Left lung (tissue), 10 donors: ENCODE data around the gene CCL2. TPM values are rescaled to one million over a fixed set of nuclear protein-coding genes. Genes with fewer than 3 reads are reported as not detected.

Experiments
- ATAC-seq: fragments of 200-7000 bp; cut with Tn5 transposase; one replicate; pipeline ENCODE4 v1.9.1; 2020; ENCODE audit warnings: moderate library complexity
- DNase-seq, 4 donors: peaks; one replicate each; pipeline ENCODE4 v3.0.0-alpha.2; 2013 to 2020
- H3K27ac ChIP-seq, 2 donors: fragments of 200-600 bp; sonication (generic) in 1 of 2; one replicate each; pipeline versions ENCODE4 v1.5.0 to v1.8.0; 2020 to 2021
- H3K27me3 ChIP-seq, 2 donors: fragments of 200-600 bp; sonication (generic) in 1 of 2; one replicate each; pipeline versions ENCODE4 v1.5.0 to v1.8.0; 2020 to 2021
- H3K36me3 ChIP-seq, 2 donors: fragments of 200-600 bp; sonication (generic) in 1 of 2; one replicate each; pipeline versions ENCODE4 v1.5.0 to v1.8.0; 2020 to 2021
- H3K4me1 ChIP-seq, 2 donors: fragments of 200-600 bp; one replicate each; pipeline ENCODE4 v1.8.0; 2021
- H3K4me3 ChIP-seq, 2 donors: fragments of 200-600 bp; sonication (generic) in 1 of 2; one replicate each; pipeline versions ENCODE4 v1.5.0 to v1.8.0; 2020 to 2021; ENCODE audit warnings: mild to moderate bottlenecking in 1 of 2
- H3K9me3 ChIP-seq, 2 donors: fragments of 200-600 bp; sonication (generic) in 1 of 2; one replicate each; pipeline versions ENCODE4 v1.5.0 to v1.8.0; 2020 to 2021
- CTCF ChIP-seq, 2 donors: fragments of 200-600 bp; sonication (generic) in 1 of 2; IDR thresholded peaks; one replicate each; pipeline versions ENCODE4 v1.5.0 to v1.8.0; 2021; ENCODE audit warnings: antibody characterized with exemption in 2 of 2
- intact Hi-C, 2 donors: fragments of 100-400 bp; cut with DNase I; formaldehyde crosslinking; loops; one replicate each; pipeline versions ENCODE4 v1.11.2 to v1.14.2; 2022
- polyA plus RNA-seq, 6 donors: library from polyadenylated mRNA; unstranded; fragments of 120-200 nt; gene quantifications; one replicate each; pipeline ENCODE4 v1.2.1, GENCODE V29; 2013; ENCODE audit not compliant: insufficient read length in 6 of 6
- total RNA-seq, 2 donors: library from RNA; stranded (reverse); fragmentation: NEBNext Ultra II Directional; extraction: Animal tissue kit (Norgen Biotek cat#: 25700); gene quantifications; one replicate each; pipeline ENCODE4 v1.2.1, GENCODE V29; 2021
- donor health status: DM: no; HTN: yes; CAD: no.
- donor health status: DM: no; HTN: no; CAD: no.

Gene CCL2
- total and polyA plus RNA-seq, 8 donors = 47.4 to 444 (median 56.7) TPM

- peak overlapping the region in 1 of 2 donors; percentile 77 for H3K27ac ChIP-seq
- intact Hi-C loops = no loop called here
- DNase-seq = no peak
- no peaks in the 10 kb centered on the region for H3K27me3 ChIP-seq
- H3K4me1 ChIP-seq = peaks cover 19 to 70% of the 10 kb centered on the region in 2 donors
- TF ChIP-seq CTCF (IDR thresholded peaks at IDR 0.05) = no peak
- H3K36me3 ChIP-seq = no peaks in the 10 kb centered on the region
- no peak for ATAC-seq
- H3K4me3 ChIP-seq = no peak overlapping the region
- H3K9me3 ChIP-seq = no peaks in the 10 kb centered on the region
Measured at GRCh38 chr17:34236281-34236892, 18.7 kb upstream of the CCL2 start.

GRCh38 chr17:34237458-34237857, 17.6 kb upstream of the CCL2 start:
- Histone ChIP-seq H3K27ac (peak overlapping the region in 1 of 2 donors; percentile 0), H3K4me1 (peaks cover 21 to 81% of the 10 kb centered on the region in 2 donors), H3K9me3 (no peaks in the 10 kb centered on the region), H3K27me3 (no peaks in the 10 kb centered on the region), H3K36me3 (no peaks in the 10 kb centered on the region), H3K4me3 (no peak overlapping the region)
- TF ChIP-seq CTCF (IDR thresholded peaks at IDR 0.05) = no peak
- DNase-seq (no peak), ATAC-seq (no peak)
- intact Hi-C loops = no loop called here

GRCh38 chr17:34241062-34241461, 14.0 kb upstream of the CCL2 start:
- Histone ChIP-seq H3K9me3 (no peaks in the 10 kb centered on the region), H3K27ac (peak overlapping the region; percentile 1 to 96), H3K27me3 (no peaks in the 10 kb centered on the region), H3K4me1 (peaks cover 22 to 86% of the 10 kb centered on the region in 2 donors), H3K36me3 (no peaks in the 10 kb centered on the region), H3K4me3 (no peak overlapping the region)
- intact Hi-C loops = no loop called here
- TF ChIP-seq CTCF (IDR thresholded peaks at IDR 0.05) = no peak
- DNase-seq (peak in 2 of 4 donors; percentile 68 to 82), ATAC-seq (peak; percentile 48)

- intact Hi-C loops = no loop called here
- peaks cover 22 to 92% of the 10 kb centered on the region in 2 donors for H3K4me1 ChIP-seq
- ATAC-seq = peak; percentile 41
- H3K4me3 ChIP-seq = no peak overlapping the region
- peak overlapping the region in 1 of 2 donors; percentile 96 for H3K27ac ChIP-seq
- DNase-seq = no peak
- H3K36me3 ChIP-seq = no peaks in the 10 kb centered on the region
- TF ChIP-seq CTCF (IDR thresholded peaks at IDR 0.05) = no peak
- H3K27me3 ChIP-seq = no peaks in the 10 kb centered on the region
- H3K9me3 ChIP-seq = no peaks in the 10 kb centered on the region
Measured at GRCh38 chr17:34242587-34243363, 12.3 kb upstream of the CCL2 start.
